B cell (primary cell): Measurements from ENCODE around the gene KRT82. TPM values are rescaled to one million over a fixed set of nuclear protein-coding genes. Genes with fewer than 3 reads are reported as not detected.

Experiments
- ATAC-seq: fragments of 200-7000 bp; cut with Tn5 transposase; one replicate; pipeline ENCODE4 v1.10.0; 2021; ENCODE audit warnings: low read depth, mild to moderate bottlenecking, moderate number of reproducible peaks, moderate library complexity
- CTCF ChIA-PET: fragments of 350-600 bp; sonication (Branson Sonifier 250); formaldehyde crosslinking; loops from one replicate; lab custom pipeline; 2021; ENCODE audit warnings: antibody characterized with exemption, inconsistent platforms; lab: Charles Lee
- POLR2A ChIA-PET: fragments of 350-600 bp; sonication (Branson Sonifier 250); formaldehyde crosslinking; loops from one replicate; lab custom pipeline; 2021; ENCODE audit warnings: antibody characterized with exemption; lab: Charles Lee
- DNase-seq: peaks from one replicate; pipeline ENCODE4 v3.0.0; 2013
- H2AFZ ChIP-seq: 2 replicates; pipeline ENCODE4 v1.6.1; 2012; ENCODE audit warnings: mild to moderate bottlenecking, low read depth, low read length; ENCODE audit not compliant: insufficient read depth, poor library complexity, severe bottlenecking
- H3K27ac ChIP-seq, 2 donors: 1 replicate in 1 of 2; 2 replicates in 1 of 2; pipeline ENCODE4 v1.5.1; 2012 to 2013; ENCODE audit warnings: low read length in 2 of 2, mild to moderate bottlenecking in 2 of 2, moderate library complexity in 1 of 2
- H3K27me3 ChIP-seq, 4 experiments: fragments of 200-600 bp in 1 of 4; sonication (generic) in 1 of 4; replicated peaks in 1 of 4; 1 replicate in 2 of 4; 2 replicates in 2 of 4; pipeline versions ENCODE4 v1.6.1 to v1.7.0; 2013 to 2016; ENCODE audit warnings: low read length in 3 of 4, mild to moderate bottlenecking in 2 of 4, mixed read lengths in 1 of 4, moderate library complexity in 1 of 4; ENCODE audit not compliant: insufficient read depth in 4 of 4, control insufficient read depth in 3 of 4; ENCODE audit errors: control extremely low read depth in 1 of 4
- H3K36me3 ChIP-seq, 2 experiments: replicated peaks in 1 of 2; 1 replicate in 1 of 2; 2 replicates in 1 of 2; pipeline versions ENCODE4 v1.6.1 to v1.7.1; 2013; ENCODE audit warnings: low read length in 1 of 2; ENCODE audit not compliant: insufficient read depth in 2 of 2, control insufficient read depth in 1 of 2; ENCODE audit errors: control extremely low read depth in 1 of 2, extremely low read depth in 1 of 2
- H3K4me1 ChIP-seq, 2 donors: fragments of 200-600 bp in 1 of 2; sonication (generic) in 1 of 2; 1 replicate in 1 of 2; 2 replicates in 1 of 2; pipeline versions ENCODE4 v1.5.1 to v1.6.1; 2013 to 2017; ENCODE audit warnings: low read length in 2 of 2; ENCODE audit not compliant: control insufficient read depth in 2 of 2, insufficient read depth in 2 of 2
- H3K4me2 ChIP-seq: replicated peaks from 2 replicates; pipeline ENCODE3; 2012; ENCODE audit warnings: mild to moderate bottlenecking, low read depth, low read length; ENCODE audit not compliant: poor library complexity, severe bottlenecking
- H3K4me3 ChIP-seq, 5 experiments: fragments of 200-600 bp in 1 of 5; sonication (generic) in 1 of 5; 1 replicate in 3 of 5; 2 replicates in 2 of 5; pipeline versions ENCODE4 v1.5.1 to v1.7.0; 2011 to 2016; ENCODE audit warnings: low read length in 4 of 5, mild to moderate bottlenecking in 4 of 5, low read depth in 2 of 5, control low read depth in 1 of 5, moderate library complexity in 1 of 5; ENCODE audit not compliant: insufficient read depth in 1 of 5; ENCODE audit errors: control extremely low read depth in 1 of 5, extremely low read depth in 1 of 5
- H3K79me2 ChIP-seq: fragments of 200-600 bp; sonication (generic); one replicate; pipeline ENCODE4 v1.6.0; 2016; ENCODE audit warnings: low read length; ENCODE audit not compliant: control insufficient read depth, insufficient read depth
- H3K9ac ChIP-seq: fragments of 200-600 bp; sonication (generic); 2 replicates; pipeline ENCODE4 v1.6.1; 2017; ENCODE audit warnings: mild to moderate bottlenecking, low read length, moderate library complexity
- H3K9me3 ChIP-seq, 3 donors: one replicate each; pipeline versions ENCODE4 v1.6.1 to v1.7.1; 2013; ENCODE audit warnings: low read length in 2 of 3; ENCODE audit not compliant: control insufficient read depth in 2 of 3, insufficient read depth in 1 of 3; ENCODE audit errors: control extremely low read depth in 1 of 3
- H4K20me1 ChIP-seq: 2 replicates; pipeline ENCODE4 v1.6.0; 2012; ENCODE audit warnings: mild to moderate bottlenecking, low read length; ENCODE audit not compliant: insufficient read depth, control insufficient read depth, poor library complexity, severe bottlenecking
- H3K27ac Mint-ChIP-seq: one replicate; pipeline ENCODE4 v1.8.0; 2021; ENCODE audit warnings: mixed read lengths
- H3K27me3 Mint-ChIP-seq: one replicate; pipeline ENCODE4 v1.8.0; 2021; ENCODE audit warnings: mixed read lengths
- H3K4me1 Mint-ChIP-seq: one replicate; pipeline ENCODE4 v1.8.0; 2021; ENCODE audit warnings: mixed read lengths
- H3K4me3 Mint-ChIP-seq: one replicate; pipeline ENCODE4 v1.8.0; 2021; ENCODE audit warnings: mixed read lengths
- H3K9me3 Mint-ChIP-seq: one replicate; pipeline ENCODE4 v1.8.0; 2022; ENCODE audit warnings: mixed read lengths; ENCODE audit not compliant: insufficient read depth
- CTCF ChIP-seq: fragments of 200-600 bp; IDR thresholded peaks from one replicate; pipeline ENCODE4 v1.8.0; 2022; ENCODE audit warnings: antibody characterized with exemption, mild to moderate bottlenecking
- EZH2 ChIP-seq: IDR thresholded peaks from 2 replicates; pipeline ENCODE4 v1.6.1; 2012; ENCODE audit warnings: borderline replicate concordance, low read depth, mild to moderate bottlenecking, moderate library complexity, low read length; ENCODE audit not compliant: insufficient read depth, poor library complexity, severe bottlenecking
- WGBS: methylation state at CpG from one replicate; pipeline ENCODE4 v1.1.5; 2013; ENCODE audit warnings: missing lambda C conversion rate; ENCODE audit not compliant: insufficient coverage; 5-methylcytosine and 5-hydroxymethylcytosine counted together
- intact Hi-C: fragments of 100-400 bp; cut with micrococcal nuclease; formaldehyde crosslinking; loops from one replicate; pipeline ENCODE4 v1.10.0; 2022
- polyA plus RNA-seq: library from polyadenylated mRNA; depleted of rRNA; stranded (reverse); fragments of >200 nt; gene quantifications from 2 replicates; pipeline ENCODE4 v1.2.3, GENCODE V29; 2012
- total RNA-seq, 2 donors: library from RNA; stranded (reverse); fragments of 120-200 nt in 1 of 2; gene quantifications; 1 replicate in 1 of 2; 2 replicates in 1 of 2; pipeline versions ENCODE4 v1.2.3 to v1.2.4, GENCODE V29; 2013 to 2022

Gene KRT82
- total and polyA plus RNA-seq, 2 donors (not counting 1 experiment from before 2014, with no cell fraction given) = not detected

GRCh38 chr12:52390739-52391617, 15.2 kb downstream of the KRT82 start:
- Histone ChIP-seq H3K4me1 (no peaks in the 10 kb centered on the region), H3K4me3 (no peak overlapping the region), H3K27ac (no peak overlapping the region), H3K9me3 (no peaks in the 10 kb centered on the region), H3K4me2 (no peak overlapping the region), H4K20me1 (no peaks in the 10 kb centered on the region), H3K79me2 (no peaks in the 10 kb centered on the region), H3K36me3 (no peaks in the 10 kb centered on the region), H2AFZ (no peak overlapping the region), H3K9ac (no peak overlapping the region), H3K27me3 (peaks cover 0 to 4% (median 0%) of the 10 kb centered on the region in 4 experiments)
- DNase-seq (no peak), ATAC-seq (no peak)
- 79% methylated on average over 6 of the region's 11 CpGs for WGBS
- intact Hi-C loops = no loop called here
- Mint-ChIP-seq H3K9me3 (no peaks in the 10 kb centered on the region), H3K27ac (no peak overlapping the region), H3K4me1 (no peaks in the 10 kb centered on the region), H3K4me3 (no peak overlapping the region), H3K27me3 (peaks cover 10% of the 10 kb centered on the region)
- ChIA-PET POLR2A (no interaction called here), CTCF (interaction anchor here (1.5 kb wide), 1 partner anchor 10 kb away, joined by 3 read pairs; no protein-coding TSS in a partner anchor)
- TF ChIP-seq CTCF (no peak), EZH2 (no peak)
